T-helper 1 cell treated with Interleukin-12 subunit alpha and Interleukin-12 subunit beta and Interleukin-4 antibody, amounts not matched to agents 30 μg/mL and 1 μg/mL, for 36 hours (primary cell): ENCODE results near the gene SPECC1.
"Not testable (repeated sequence)": the region's sequence is repeated elsewhere in the genome, so short reads cannot be mapped to it uniquely, and the experiment has no call there.

Source experiments
- H3K27ac Mint-ChIP-seq: one replicate; pipeline ENCODE4 v1.8.0; 2021; ENCODE audit warnings: mild to moderate bottlenecking, mixed read lengths
- H3K27me3 Mint-ChIP-seq: one replicate; pipeline ENCODE4 v1.8.0; 2021; ENCODE audit warnings: low read depth, mixed read lengths
- H3K36me3 Mint-ChIP-seq: one replicate; pipeline ENCODE4 v1.8.0; 2021; ENCODE audit warnings: low read depth, mixed read lengths
- H3K4me1 Mint-ChIP-seq: one replicate; pipeline ENCODE4 v1.8.0; 2021; ENCODE audit warnings: low read depth, mixed read lengths
- H3K4me3 Mint-ChIP-seq: one replicate; pipeline ENCODE4 v1.8.0; 2021; ENCODE audit warnings: mild to moderate bottlenecking, moderate library complexity, mixed read lengths
- H3K9me3 Mint-ChIP-seq: one replicate; pipeline ENCODE4 v1.8.0; 2021; ENCODE audit warnings: mixed read lengths

Gene SPECC1, protein sequence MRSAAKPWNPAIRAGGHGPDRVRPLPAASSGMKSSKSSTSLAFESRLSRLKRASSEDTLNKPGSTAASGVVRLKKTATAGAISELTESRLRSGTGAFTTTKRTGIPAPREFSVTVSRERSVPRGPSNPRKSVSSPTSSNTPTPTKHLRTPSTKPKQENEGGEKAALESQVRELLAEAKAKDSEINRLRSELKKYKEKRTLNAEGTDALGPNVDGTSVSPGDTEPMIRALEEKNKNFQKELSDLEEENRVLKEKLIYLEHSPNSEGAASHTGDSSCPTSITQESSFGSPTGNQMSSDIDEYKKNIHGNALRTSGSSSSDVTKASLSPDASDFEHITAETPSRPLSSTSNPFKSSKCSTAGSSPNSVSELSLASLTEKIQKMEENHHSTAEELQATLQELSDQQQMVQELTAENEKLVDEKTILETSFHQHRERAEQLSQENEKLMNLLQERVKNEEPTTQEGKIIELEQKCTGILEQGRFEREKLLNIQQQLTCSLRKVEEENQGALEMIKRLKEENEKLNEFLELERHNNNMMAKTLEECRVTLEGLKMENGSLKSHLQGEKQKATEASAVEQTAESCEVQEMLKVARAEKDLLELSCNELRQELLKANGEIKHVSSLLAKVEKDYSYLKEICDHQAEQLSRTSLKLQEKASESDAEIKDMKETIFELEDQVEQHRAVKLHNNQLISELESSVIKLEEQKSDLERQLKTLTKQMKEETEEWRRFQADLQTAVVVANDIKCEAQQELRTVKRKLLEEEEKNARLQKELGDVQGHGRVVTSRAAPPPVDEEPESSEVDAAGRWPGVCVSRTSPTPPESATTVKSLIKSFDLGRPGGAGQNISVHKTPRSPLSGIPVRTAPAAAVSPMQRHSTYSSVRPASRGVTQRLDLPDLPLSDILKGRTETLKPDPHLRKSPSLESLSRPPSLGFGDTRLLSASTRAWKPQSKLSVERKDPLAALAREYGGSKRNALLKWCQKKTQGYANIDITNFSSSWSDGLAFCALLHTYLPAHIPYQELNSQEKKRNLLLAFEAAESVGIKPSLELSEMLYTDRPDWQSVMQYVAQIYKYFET

DNA sequence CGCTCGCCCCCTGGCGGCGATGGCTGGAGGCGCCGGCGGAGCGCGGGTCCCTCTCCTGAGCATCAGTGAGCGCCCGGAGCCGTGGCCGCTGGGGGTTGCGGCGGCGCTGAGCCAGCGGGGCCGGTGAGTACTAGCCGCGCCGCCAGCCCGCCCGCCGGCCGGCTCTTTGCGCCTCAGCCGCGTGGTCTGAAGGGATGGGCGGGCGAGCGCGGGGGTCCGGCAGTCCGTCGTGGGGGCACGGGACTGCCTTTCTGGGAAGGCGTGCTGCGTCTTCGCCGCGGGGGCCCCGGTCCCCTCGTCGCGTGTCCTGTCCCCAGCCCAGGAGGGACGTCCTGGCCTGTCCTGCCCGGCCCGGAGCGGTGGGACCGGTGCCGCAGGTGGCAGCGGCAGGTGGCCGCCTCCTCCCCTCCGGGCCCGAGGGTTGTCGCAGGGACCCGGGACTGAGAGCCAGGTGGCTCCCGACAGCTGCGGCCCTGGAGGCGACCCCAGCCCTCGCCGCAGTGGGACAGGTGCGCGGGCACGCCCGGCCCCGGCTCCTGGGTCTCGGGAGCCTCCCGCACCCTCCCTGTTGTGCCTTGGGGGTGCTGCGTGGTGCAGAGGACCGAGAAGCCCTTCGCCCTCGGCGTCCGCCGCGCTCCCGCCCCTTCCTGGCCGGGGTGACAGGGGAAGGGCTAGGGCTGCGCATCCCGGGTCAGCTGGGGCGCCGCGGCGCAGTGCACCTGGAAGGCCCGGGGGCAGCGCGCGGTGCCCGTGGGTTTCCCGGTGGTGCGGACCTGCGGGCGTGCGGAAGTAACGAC is at the start of gene SPECC1:
Gene SPECC1 (plus strand): TSS at position 58 of the 797 bp plus-strand sequence. CDS start 87,293 bp downstream, outside the sequence.
- no peaks in the 10 kb centered on the region for H3K9me3 Mint-ChIP-seq
- H3K4me3 Mint-ChIP-seq, result peak within 1 kb of the TSS; percentile 89
- H3K27ac Mint-ChIP-seq, result no peak within 1 kb of the TSS
- H3K27me3 Mint-ChIP-seq, result peaks cover 78% of the 10 kb centered on the region
- H3K4me1 Mint-ChIP-seq, result peaks cover 17% of the 10 kb centered on the region
- H3K36me3 Mint-ChIP-seq, result no peaks in the 10 kb centered on the region

DNA sequence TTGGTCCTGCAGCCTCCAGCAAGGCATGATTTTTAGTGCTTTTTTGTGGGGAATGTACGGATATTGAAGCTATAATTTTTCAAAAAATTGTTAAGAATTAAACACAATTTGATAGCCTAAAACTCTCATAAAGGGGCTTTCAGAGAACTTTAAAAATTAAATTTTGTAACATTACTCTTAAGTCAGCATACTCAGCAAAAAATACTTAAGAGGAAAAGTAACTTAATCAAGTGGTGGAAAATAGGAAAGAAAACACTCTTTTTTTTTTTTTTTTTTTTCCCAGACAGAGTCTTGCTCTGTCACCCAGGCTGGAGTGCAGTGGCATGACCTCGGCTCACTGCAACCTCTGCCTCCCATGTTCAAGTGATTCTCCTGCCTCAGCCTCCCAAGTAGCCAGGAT is 46.2 kb upstream of the SPECC1 start:
- not testable (repeated sequence) for H3K27ac Mint-ChIP-seq, H3K27me3 Mint-ChIP-seq, H3K9me3 Mint-ChIP-seq, H3K4me3 Mint-ChIP-seq
- H3K36me3 Mint-ChIP-seq, result peaks cover 23% of the 10 kb centered on the region
- peaks cover 27% of the 10 kb centered on the region for H3K4me1 Mint-ChIP-seq

DNA sequence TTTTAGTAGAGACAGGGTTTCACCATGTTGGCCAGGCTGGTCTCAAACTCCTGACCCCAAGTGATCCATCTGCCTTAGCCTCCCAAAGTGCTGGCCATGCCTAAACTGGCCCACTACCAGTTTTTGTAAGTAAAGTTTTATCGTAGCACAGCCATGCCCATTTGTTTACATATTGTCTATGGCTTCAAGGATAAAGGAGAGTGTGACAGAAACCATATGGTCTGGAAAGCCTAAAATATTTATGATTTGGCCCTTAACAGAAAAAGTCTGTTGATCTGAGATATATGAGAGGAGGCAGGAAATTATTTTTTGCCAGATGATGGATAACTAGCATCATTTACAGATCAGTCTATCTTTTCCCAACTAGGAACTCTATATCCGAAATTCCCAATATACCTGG is 36.0 kb upstream of the SPECC1 start:
- H3K36me3 Mint-ChIP-seq, result peaks cover 33% of the 10 kb centered on the region
- no peaks in the 10 kb centered on the region for H3K9me3 Mint-ChIP-seq
- peaks cover 24% of the 10 kb centered on the region for H3K4me1 Mint-ChIP-seq
- H3K27me3 Mint-ChIP-seq, result no peaks in the 10 kb centered on the region
- no peak overlapping the region for H3K27ac Mint-ChIP-seq
- H3K4me3 Mint-ChIP-seq, result no peak overlapping the region

DNA sequence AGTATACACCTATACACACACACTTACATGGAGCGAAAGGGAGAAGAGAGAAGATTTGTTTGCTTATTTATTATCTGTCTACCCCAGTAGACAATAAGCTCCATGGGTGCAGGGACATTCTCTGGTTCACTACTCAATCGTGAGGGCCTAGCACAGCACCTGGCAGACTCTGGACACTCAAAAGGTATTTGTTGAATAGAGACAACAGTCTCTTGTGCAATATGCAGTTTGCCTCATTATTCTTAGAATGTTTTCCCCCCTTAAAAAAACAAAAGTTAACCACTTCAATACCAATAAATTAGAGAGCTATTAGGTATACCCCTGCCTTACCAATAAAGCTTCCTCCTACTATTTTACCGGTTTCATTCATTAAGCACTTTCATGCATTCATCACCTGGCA is 33.6 kb upstream of the SPECC1 start:
- H3K4me3 Mint-ChIP-seq, result peak overlapping the region; percentile 60
- peaks cover 7% of the 10 kb centered on the region for H3K9me3 Mint-ChIP-seq
- H3K27me3 Mint-ChIP-seq, result no peaks in the 10 kb centered on the region
- H3K4me1 Mint-ChIP-seq, result peaks cover 25% of the 10 kb centered on the region
- H3K36me3 Mint-ChIP-seq, result peaks cover 20% of the 10 kb centered on the region
- H3K27ac Mint-ChIP-seq, result peak overlapping the region; percentile 60

DNA sequence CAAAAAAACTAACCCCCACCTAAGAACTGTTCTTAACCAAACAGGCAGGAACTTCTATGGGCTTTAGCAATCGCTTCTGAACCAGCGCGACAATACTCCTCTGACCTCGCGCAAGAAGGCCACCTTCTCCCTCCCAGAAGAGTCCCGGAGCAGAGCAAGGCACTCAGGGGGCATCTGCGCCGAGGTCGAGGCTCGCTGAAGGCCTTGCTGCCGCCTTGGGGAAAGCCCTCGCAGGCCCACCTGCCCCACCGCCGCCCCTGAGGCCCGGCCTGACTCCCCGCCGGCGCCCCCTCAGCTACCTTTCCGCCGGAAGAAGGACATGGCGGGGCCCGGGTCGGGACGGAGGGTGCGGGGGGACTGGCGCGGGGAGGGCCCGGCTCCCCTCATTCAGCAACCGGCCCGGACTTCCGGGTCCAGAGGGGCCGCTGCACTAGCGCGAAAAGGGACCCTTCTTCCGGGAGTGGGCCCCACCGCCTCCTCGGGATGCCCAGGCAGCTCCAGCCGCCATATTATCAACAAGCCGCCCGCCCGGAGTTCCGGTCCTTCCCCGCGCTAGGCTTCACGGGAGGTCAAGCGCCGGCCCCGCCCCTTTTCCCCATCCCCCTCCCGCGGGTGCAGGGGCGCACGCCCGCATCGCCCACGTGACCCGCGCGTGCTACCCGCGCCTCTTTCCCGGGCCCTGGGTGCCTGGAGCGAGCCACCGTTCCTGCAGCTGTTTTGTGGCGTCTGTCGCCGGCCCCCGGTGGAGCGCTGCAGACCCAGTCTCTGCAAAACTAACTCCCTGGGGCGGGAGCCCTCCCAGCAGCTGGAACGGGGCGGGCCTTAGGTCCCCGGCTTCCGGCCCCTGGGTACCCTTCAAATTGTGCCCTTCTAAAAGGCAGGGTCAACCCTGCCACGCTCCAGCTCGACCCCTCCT is 31.6 kb upstream of the SPECC1 start, which contains the start of gene AKAP10:
Gene AKAP10 (minus strand): TSS at position 536 of the 916 bp plus-strand sequence. CDS start 149 bp downstream, at position 387.
- no peaks in the 10 kb centered on the region for H3K27me3 Mint-ChIP-seq

DNA sequence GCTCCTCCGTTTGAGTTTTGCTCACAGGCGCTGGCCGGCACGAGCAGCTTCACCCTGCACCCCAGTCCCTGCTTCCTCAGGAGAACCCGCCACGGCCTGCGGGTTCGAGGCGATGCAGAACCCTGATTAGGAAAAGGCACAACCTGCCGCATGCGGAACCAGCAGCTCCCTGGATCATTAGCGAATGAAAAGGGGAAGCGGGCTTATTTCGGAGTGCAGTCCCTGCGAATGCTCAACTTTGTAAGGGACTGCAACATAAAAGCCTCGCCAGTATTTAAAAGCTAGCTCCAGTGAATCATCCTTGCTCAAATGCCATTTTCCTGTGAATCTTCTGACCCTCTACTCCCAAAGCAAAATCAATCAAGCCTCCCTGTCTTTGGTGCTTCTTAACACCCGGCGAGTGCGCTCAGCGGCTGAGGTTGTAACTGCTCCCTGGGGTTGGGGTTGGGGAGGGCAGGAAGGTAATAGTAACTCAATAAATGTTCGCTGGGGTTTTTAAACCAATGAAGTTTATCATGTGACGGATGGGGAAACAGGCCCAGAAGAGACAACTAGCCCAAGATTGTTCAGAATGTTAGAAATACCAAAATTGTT is 30.9 kb upstream of the SPECC1 start:
- H3K4me1 Mint-ChIP-seq, result peaks cover 23% of the 10 kb centered on the region
- peaks cover 7% of the 10 kb centered on the region for H3K9me3 Mint-ChIP-seq
- peak overlapping the region; percentile 99 for H3K27ac Mint-ChIP-seq
- no peaks in the 10 kb centered on the region for H3K27me3 Mint-ChIP-seq
- peak overlapping the region; percentile 96 for H3K4me3 Mint-ChIP-seq
- peaks cover 12% of the 10 kb centered on the region for H3K36me3 Mint-ChIP-seq

More for the DNA sequence above, 31.6 kb upstream of the SPECC1 start, which contains the start of gene AKAP10:
- H3K9me3 Mint-ChIP-seq, result peaks cover 7% of the 10 kb centered on the region
- H3K36me3 Mint-ChIP-seq, result peaks cover 14% of the 10 kb centered on the region
- H3K4me1 Mint-ChIP-seq, result peaks cover 25% of the 10 kb centered on the region
- peak within 1 kb of the TSS; percentile 96 for H3K4me3 Mint-ChIP-seq
- peak within 1 kb of the TSS; percentile 99 for H3K27ac Mint-ChIP-seq

DNA sequence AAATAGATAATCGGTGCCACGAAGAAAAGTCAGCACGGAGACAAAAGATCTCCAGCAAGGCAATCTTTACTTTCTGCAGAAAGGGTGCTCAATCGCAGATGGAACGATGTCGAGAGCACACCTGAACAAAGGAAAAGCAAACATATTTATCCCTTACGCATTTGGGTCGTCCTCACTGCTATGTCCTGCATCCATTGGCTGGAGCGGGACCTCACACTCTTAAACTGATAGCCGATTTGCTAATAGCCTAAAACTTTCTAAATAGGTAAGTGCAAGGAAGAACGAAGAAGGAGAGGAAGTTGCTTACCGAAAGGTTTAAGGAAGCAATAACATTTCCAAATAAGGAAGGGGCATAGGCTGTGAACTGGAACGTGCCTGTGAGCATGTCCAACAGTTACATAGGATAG is 30.4 kb upstream of the SPECC1 start:
- peak overlapping the region; percentile 96 for H3K4me3 Mint-ChIP-seq
- H3K27ac Mint-ChIP-seq, result peak overlapping the region; percentile 99
- peaks cover 7% of the 10 kb centered on the region for H3K9me3 Mint-ChIP-seq
- H3K27me3 Mint-ChIP-seq, result no peaks in the 10 kb centered on the region
- peaks cover 8% of the 10 kb centered on the region for H3K36me3 Mint-ChIP-seq
- peaks cover 19% of the 10 kb centered on the region for H3K4me1 Mint-ChIP-seq

DNA sequence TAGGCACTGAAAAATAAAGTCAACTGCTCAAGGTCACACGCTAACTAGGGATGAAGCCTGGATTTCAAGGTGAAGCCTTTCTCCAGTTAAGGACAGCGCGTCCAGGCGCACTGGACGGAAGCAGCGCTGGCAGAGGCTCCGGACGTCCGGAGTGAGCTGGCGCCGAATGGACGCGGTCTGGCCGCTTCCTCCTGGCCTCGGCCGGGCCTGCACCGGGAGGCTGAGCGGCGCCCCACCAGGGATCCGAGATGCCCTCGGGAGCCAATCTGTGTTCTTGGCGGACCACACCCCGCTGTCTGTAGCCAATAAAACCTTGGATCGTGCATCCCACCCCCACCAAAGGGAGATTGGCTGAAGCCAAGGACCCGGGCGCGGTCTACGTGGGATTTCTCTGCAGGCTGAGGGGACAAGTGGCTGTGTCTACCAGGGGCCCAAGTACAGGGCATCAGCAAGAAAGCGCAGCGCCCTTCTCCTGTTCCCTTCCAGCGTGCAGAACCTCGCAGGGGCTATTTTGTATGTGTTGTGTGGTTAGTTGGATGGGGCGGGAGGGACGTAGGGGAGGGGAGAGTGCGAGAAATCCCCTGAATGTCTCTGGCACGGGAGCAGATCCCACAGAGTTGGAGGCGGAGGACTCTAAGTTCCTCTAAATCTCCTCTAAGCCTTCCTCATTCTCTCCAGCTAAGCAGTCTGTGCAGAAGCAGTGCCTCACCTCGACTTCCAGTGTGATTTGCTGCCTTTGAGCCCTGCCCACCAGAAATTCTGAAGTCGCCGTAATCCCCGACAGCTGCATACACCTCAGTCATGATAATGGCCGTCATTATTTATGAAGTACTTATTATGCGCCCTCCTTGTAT is 29.0 kb upstream of the SPECC1 start:
- Mint-ChIP-seq H3K4me3 (no peak overlapping the region), H3K4me1 (peaks cover 16% of the 10 kb centered on the region), H3K36me3 (peaks cover 8% of the 10 kb centered on the region), H3K9me3 (peaks cover 7% of the 10 kb centered on the region), H3K27ac (no peak overlapping the region), H3K27me3 (no peaks in the 10 kb centered on the region)

DNA sequence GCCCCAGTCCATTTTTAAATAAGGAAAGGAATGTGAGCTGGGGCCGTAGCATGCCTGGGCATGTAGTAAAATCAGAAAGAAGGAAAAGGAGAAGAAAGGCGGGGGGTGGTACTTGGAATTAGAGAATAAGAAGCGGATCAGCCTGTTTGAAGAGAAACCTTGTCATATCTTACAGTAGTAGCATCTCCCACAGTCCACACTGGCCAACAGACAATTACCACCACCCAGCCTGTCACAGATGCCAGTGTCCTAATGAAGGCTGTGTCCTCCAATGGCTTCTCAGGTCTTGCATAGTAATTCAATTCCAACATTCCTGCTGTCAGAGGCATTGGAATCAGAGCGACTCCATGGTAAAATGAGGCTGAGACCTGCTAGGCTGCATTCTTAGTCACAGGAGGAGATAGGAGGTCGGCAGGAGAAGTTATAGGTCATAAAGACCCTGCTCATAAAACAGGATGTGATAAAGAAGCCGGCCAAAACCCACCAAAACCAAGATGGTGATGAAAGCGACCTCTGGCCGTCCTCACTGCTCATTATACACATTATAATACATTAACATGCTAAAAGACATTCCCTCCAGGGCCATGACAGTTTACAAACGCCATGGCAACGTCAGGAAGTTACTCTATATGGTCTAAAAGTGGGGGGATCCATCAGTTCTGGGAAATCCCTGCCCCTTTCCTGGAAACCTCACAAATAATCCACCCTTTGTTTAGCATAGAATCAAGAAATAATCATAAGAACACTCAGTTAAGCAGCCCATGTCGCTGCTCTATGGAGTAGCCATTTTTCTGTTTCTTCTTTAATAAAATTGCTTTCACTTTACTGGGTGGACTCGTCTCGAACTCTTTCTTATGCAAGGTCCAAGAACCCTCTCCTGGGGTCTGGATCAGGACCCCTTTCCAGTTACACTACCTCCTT is 22.0 kb upstream of the SPECC1 start:
- Mint-ChIP-seq H3K4me3 (no peak overlapping the region), H3K4me1 (no peaks in the 10 kb centered on the region), H3K36me3 (no peaks in the 10 kb centered on the region), H3K27ac (no peak overlapping the region), H3K27me3 (peaks cover 11% of the 10 kb centered on the region), H3K9me3 (no peaks in the 10 kb centered on the region)

DNA sequence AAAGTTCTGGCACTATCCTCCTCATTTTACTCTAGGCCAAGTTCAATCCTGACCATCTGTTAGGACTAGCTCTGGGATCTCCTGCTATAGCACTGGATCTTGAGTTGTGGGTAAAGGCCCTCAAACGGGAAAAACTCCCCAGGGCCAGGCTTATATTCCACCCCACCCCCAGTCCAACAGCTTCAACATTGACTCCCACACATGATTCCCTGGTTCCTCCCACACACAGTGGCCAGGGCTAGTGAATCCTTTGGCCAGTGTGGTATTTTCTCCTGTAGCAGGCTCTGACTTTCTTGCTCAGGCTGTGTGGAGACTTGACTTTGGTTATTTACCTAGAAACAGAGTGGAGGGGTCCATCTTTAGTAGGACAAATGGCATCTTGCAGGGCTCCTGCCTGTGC is 21.3 kb upstream of the SPECC1 start:
- no peaks in the 10 kb centered on the region for H3K36me3 Mint-ChIP-seq
- H3K4me1 Mint-ChIP-seq, result peaks cover 1% of the 10 kb centered on the region
- no peaks in the 10 kb centered on the region for H3K9me3 Mint-ChIP-seq
- no peak overlapping the region for H3K4me3 Mint-ChIP-seq
- H3K27ac Mint-ChIP-seq, result no peak overlapping the region
- peaks cover 11% of the 10 kb centered on the region for H3K27me3 Mint-ChIP-seq

DNA sequence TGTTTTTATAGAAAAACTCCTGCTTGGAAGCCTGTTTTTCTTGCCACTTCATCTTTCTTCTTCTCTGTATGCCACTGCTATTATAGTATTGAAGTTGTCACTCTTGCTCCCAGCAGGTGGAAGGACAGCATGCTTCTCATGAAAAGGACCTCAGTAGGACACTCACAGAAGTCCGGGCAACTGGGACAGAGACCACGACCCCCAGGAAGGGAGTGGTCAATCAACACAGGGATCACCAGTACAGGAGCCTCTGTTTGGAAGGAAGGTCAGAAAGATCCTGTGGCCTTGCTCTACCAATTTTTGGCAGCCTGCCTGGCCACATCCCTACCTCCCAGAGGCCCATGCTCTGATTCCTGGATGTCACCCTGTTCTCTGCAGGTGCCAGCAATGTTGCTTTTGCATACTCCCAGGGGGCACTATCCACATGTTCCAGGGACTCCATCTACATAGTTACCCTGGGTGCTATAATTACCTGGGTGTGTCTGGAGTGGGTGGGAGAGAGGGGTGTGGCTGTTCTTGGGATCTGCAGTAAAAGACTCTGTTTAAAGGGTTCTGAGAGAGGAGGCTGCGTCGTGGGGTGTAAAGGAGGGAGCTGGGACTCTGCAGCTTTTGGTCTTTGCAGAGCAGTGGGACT is 17.8 kb upstream of the SPECC1 start:
- Mint-ChIP-seq H3K4me1 (peaks cover 3% of the 10 kb centered on the region), H3K27me3 (peaks cover 14% of the 10 kb centered on the region), H3K36me3 (no peaks in the 10 kb centered on the region), H3K9me3 (no peaks in the 10 kb centered on the region), H3K27ac (no peak overlapping the region), H3K4me3 (no peak overlapping the region)
